CD8-positive, alpha-beta memory T cell (primary cell): Measurements from ENCODE around the gene PNPO. TPM values are rescaled to one million over a fixed set of nuclear protein-coding genes. Genes with fewer than 3 reads are reported as not detected.

Experiments used
- CTCF ChIA-PET: fragments of 350-600 bp; sonication (Branson Sonifier 250); formaldehyde crosslinking; loops from one replicate; lab custom pipeline; 2021; ENCODE audit warnings: antibody characterized with exemption; lab: Charles Lee
- POLR2A ChIA-PET: fragments of 350-600 bp; sonication (Branson Sonifier 250); formaldehyde crosslinking; loops from one replicate; lab custom pipeline; 2021; ENCODE audit warnings: antibody characterized with exemption; lab: Charles Lee
- DNase-seq, 5 donors: peaks; one replicate each; pipeline versions ENCODE4 v3.0.0 to v3.0.0-alpha.2; 2020 to 2022; ENCODE audit warnings: mixed read lengths in 1 of 5
- H3K27ac ChIP-seq: one replicate; pipeline ENCODE4 v1.7.0; 2013; ENCODE audit warnings: low read depth, mild to moderate bottlenecking, low read length, moderate library complexity
- H3K27me3 ChIP-seq: 2 replicates; pipeline ENCODE4 v1.7.0; 2013; ENCODE audit warnings: low read length, mild to moderate bottlenecking; ENCODE audit not compliant: insufficient read depth, poor library complexity, severe bottlenecking
- H3K36me3 ChIP-seq: 2 replicates; pipeline ENCODE4 v1.7.0; 2013; ENCODE audit warnings: mild to moderate bottlenecking, low read length, moderate library complexity; ENCODE audit not compliant: insufficient read depth
- H3K4me1 ChIP-seq: 2 replicates; pipeline ENCODE4 v1.7.0; 2013; ENCODE audit warnings: mild to moderate bottlenecking, low read length, moderate library complexity; ENCODE audit not compliant: insufficient read depth
- H3K4me3 ChIP-seq: 2 replicates; pipeline ENCODE4 v1.7.0; 2013; ENCODE audit warnings: mild to moderate bottlenecking, low read length
- H3K9me3 ChIP-seq: 2 replicates; pipeline ENCODE4 v1.7.0; 2013; ENCODE audit warnings: mild to moderate bottlenecking, low read length
- H3K27ac Mint-ChIP-seq, 8 donors: one replicate each; pipeline ENCODE4 v1.8.0; 2020 to 2021; ENCODE audit warnings: mixed read lengths in 8 of 8, mild to moderate bottlenecking in 6 of 8, inconsistent platforms in 3 of 8, moderate library complexity in 3 of 8
- H3K27me3 Mint-ChIP-seq, 2 donors: one replicate each; pipeline ENCODE4 v1.8.0; 2020 to 2021; ENCODE audit warnings: mixed read lengths in 2 of 2, mild to moderate bottlenecking in 1 of 2, moderate library complexity in 1 of 2
- H3K36me3 Mint-ChIP-seq, 3 donors: one replicate each; pipeline ENCODE4 v1.8.0; 2020 to 2021; ENCODE audit warnings: mixed read lengths in 3 of 3, inconsistent platforms in 1 of 3, mild to moderate bottlenecking in 1 of 3
- H3K4me1 Mint-ChIP-seq, 3 donors: one replicate each; pipeline ENCODE4 v1.8.0; 2020 to 2021; ENCODE audit warnings: mixed read lengths in 3 of 3, inconsistent platforms in 1 of 3, mild to moderate bottlenecking in 1 of 3
- H3K4me3 Mint-ChIP-seq, 7 donors: one replicate each; pipeline ENCODE4 v1.8.0; 2020 to 2021; ENCODE audit warnings: mixed read lengths in 7 of 7, mild to moderate bottlenecking in 6 of 7, moderate library complexity in 4 of 7, inconsistent platforms in 2 of 7
- H3K9me3 Mint-ChIP-seq, 5 donors: one replicate each; pipeline ENCODE4 v1.8.0; 2020 to 2022; ENCODE audit warnings: mixed read lengths in 5 of 5, mild to moderate bottlenecking in 3 of 5, moderate library complexity in 2 of 5, inconsistent platforms in 1 of 5
- polyA plus RNA-seq: library from polyadenylated mRNA; unstranded; fragments of 300-500 nt; fragmentation: Illumina TruSeq; gene quantifications from one replicate; pipeline ENCODE4 v1.2.3, GENCODE V29; 2021
- total RNA-seq, 2 experiments: library from RNA; stranded (reverse); gene quantifications; one replicate each; pipeline ENCODE4 v1.2.3, GENCODE V29; 2021

The PNPO gene
- total and polyA plus RNA-seq, 3 experiments from 2014 or later, result 20.3 to 57.7 (median 55.5) TPM

GRCh38 chr17:47969930-47970724, 28.8 kb downstream of the PNPO start:
- no peak for DNase-seq
- peaks cover 24 to 37% (median 33%) of the 10 kb centered on the region in 3 donors for H3K4me1 Mint-ChIP-seq

GRCh38 chr17:47970725-47971499, 29.5 kb downstream of the PNPO start, which contains the start of gene CDK5RAP3:
Gene CDK5RAP3 (plus strand): TSS chr17:47971113. CDS start chr17:47971147, 34 bp downstream.
- DNase-seq, result peak; percentile 97 to 98 (median 98)
- H3K36me3 Mint-ChIP-seq, result peaks cover 0 to 35% (median 7%) of the 10 kb centered on the region in 3 donors

More at GRCh38 chr17:47969930-47970724, 28.8 kb downstream of the PNPO start:
- no peaks in the 10 kb centered on the region for H3K9me3 ChIP-seq
- H3K27ac Mint-ChIP-seq, result peak overlapping the region; percentile 81 to 95 (median 90)
- H3K36me3 Mint-ChIP-seq, result peaks cover 0 to 27% (median 3%) of the 10 kb centered on the region in 3 donors
- H3K27ac ChIP-seq, result no peak overlapping the region
- H3K27me3 Mint-ChIP-seq, result peaks cover 0 to 1% of the 10 kb centered on the region in 2 donors
- H3K4me3 ChIP-seq, result peak overlapping the region; percentile 74
- H3K36me3 ChIP-seq, result peaks cover 5% of the 10 kb centered on the region
- peaks cover 14% of the 10 kb centered on the region for H3K4me1 ChIP-seq
- peak overlapping the region; percentile 98 to 100 (median 99) for H3K4me3 Mint-ChIP-seq
- ChIA-PET CTCF (interaction anchor here (0.8 to 8.6 kb wide), 26 partner anchors 9 to 392 kb away, joined by 3 to 191 read pairs (median 4); partner anchors contain the start of genes CBX1, NFE2L1, PNPO and PRR15L), POLR2A (interaction anchor here (0.5 to 2.5 kb wide), 10 partner anchors 11 to 207 kb away, joined by 3 to 18 read pairs (median 4); partner anchors contain the start of genes LRRC46, MRPL10, PNPO and SP2)
- no peaks in the 10 kb centered on the region for H3K9me3 Mint-ChIP-seq
- no peaks in the 10 kb centered on the region for H3K27me3 ChIP-seq

GRCh38 chr17:47973541-47973940, 32.2 kb downstream of the PNPO start:
- H3K27ac Mint-ChIP-seq, result peak overlapping the region in 2 of 8 donors; percentile 35 to 80
- ChIA-PET CTCF (interaction anchor here (0.7 to 8.6 kb wide), 3 partner anchors 22 to 132 kb away, joined by 3 to 191 read pairs (median 17); partner anchors contain the start of gene PRR15L), POLR2A (no interaction called here)
- H3K4me3 ChIP-seq, result no peak overlapping the region
- H3K27ac ChIP-seq, result no peak overlapping the region
- H3K9me3 ChIP-seq, result no peaks in the 10 kb centered on the region
- no peaks in the 10 kb centered on the region for H3K27me3 ChIP-seq
- H3K27me3 Mint-ChIP-seq, result peaks cover 0 to 1% of the 10 kb centered on the region in 2 donors
- H3K36me3 ChIP-seq, result peaks cover 14% of the 10 kb centered on the region
- no peak for DNase-seq
- H3K4me1 ChIP-seq, result peaks cover 14% of the 10 kb centered on the region
- H3K9me3 Mint-ChIP-seq, result no peaks in the 10 kb centered on the region
- H3K36me3 Mint-ChIP-seq, result peaks cover 0 to 57% (median 11%) of the 10 kb centered on the region in 3 donors
- peaks cover 26 to 37% (median 33%) of the 10 kb centered on the region in 3 donors for H3K4me1 Mint-ChIP-seq
- peak overlapping the region in 3 of 7 donors; percentile 45 to 81 (median 54) for H3K4me3 Mint-ChIP-seq

More at GRCh38 chr17:47970725-47971499, 29.5 kb downstream of the PNPO start, which contains the start of gene CDK5RAP3:
- H3K36me3 ChIP-seq, result peaks cover 5% of the 10 kb centered on the region
- peaks cover 14% of the 10 kb centered on the region for H3K4me1 ChIP-seq
- ChIA-PET POLR2A (interaction anchor here (0.5 to 2.5 kb wide), 11 partner anchors 10 to 208 kb away, joined by 3 to 18 read pairs (median 4); partner anchors contain the start of genes LRRC46, MRPL10, PNPO and SP2), CTCF (interaction anchor here (0.6 to 8.6 kb wide), 30 partner anchors 9 to 392 kb away, joined by 3 to 191 read pairs (median 4); partner anchors contain the start of genes CBX1, NFE2L1, OSBPL7 and PNPO)
- no peaks in the 10 kb centered on the region for H3K27me3 ChIP-seq
- no peaks in the 10 kb centered on the region for H3K9me3 ChIP-seq
- H3K27me3 Mint-ChIP-seq, result peaks cover 0 to 1% of the 10 kb centered on the region in 2 donors
- peak within 1 kb of the TSS; percentile 90 to 99 (median 94) for H3K27ac Mint-ChIP-seq
- H3K4me1 Mint-ChIP-seq, result peaks cover 26 to 37% (median 33%) of the 10 kb centered on the region in 3 donors
- H3K9me3 Mint-ChIP-seq, result no peaks in the 10 kb centered on the region
- H3K4me3 Mint-ChIP-seq, result peak within 1 kb of the TSS; percentile 98 to 100 (median 99)
- peak within 1 kb of the TSS; percentile 73 for H3K27ac ChIP-seq
- H3K4me3 ChIP-seq, result peak within 1 kb of the TSS; percentile 74

GRCh38 chr17:47975189-47975822, 33.9 kb downstream of the PNPO start:
- Mint-ChIP-seq H3K9me3 (no peaks in the 10 kb centered on the region), H3K4me3 (no peak overlapping the region), H3K27me3 (no peaks in the 10 kb centered on the region), H3K4me1 (peaks cover 19 to 31% (median 27%) of the 10 kb centered on the region in 3 donors), H3K36me3 (peaks cover 0 to 75% (median 17%) of the 10 kb centered on the region in 3 donors), H3K27ac (no peak overlapping the region)
- no peak overlapping the region for H3K4me3 ChIP-seq
- H3K9me3 ChIP-seq, result no peaks in the 10 kb centered on the region
- H3K27me3 ChIP-seq, result no peaks in the 10 kb centered on the region
- POLR2A ChIA-PET, result no interaction called here
- DNase-seq, result no peak
- CTCF ChIA-PET, result no interaction called here
- no peak overlapping the region for H3K27ac ChIP-seq
- peaks cover 30% of the 10 kb centered on the region for H3K36me3 ChIP-seq
- H3K4me1 ChIP-seq, result peaks cover 7% of the 10 kb centered on the region

- Mint-ChIP-seq H3K27ac (no peak overlapping the region), H3K27me3 (no peaks in the 10 kb centered on the region), H3K36me3 (peaks cover 0 to 79% (median 19%) of the 10 kb centered on the region in 3 donors), H3K9me3 (no peaks in the 10 kb centered on the region), H3K4me3 (no peak overlapping the region), H3K4me1 (peaks cover 15 to 31% (median 22%) of the 10 kb centered on the region in 3 donors)
- Histone ChIP-seq H3K27me3 (no peaks in the 10 kb centered on the region), H3K9me3 (no peaks in the 10 kb centered on the region), H3K4me1 (peaks cover 5% of the 10 kb centered on the region), H3K4me3 (no peak overlapping the region), H3K27ac (no peak overlapping the region), H3K36me3 (peaks cover 35% of the 10 kb centered on the region)
- DNase-seq, result no peak
- POLR2A ChIA-PET, result no interaction called here
- CTCF ChIA-PET, result interaction anchor here (0.8 to 3.5 kb wide), 3 partner anchors 35 to 93 kb away, joined by 3 to 16 read pairs (median 4); no protein-coding TSS in a partner anchor
Observed at GRCh38 chr17:47975823-47976205, 34.4 kb downstream of the PNPO start.

- Histone ChIP-seq H3K4me1 (peaks cover 10% of the 10 kb centered on the region), H3K27me3 (no peaks in the 10 kb centered on the region), H3K27ac (no peak overlapping the region), H3K9me3 (no peaks in the 10 kb centered on the region), H3K4me3 (no peak overlapping the region), H3K36me3 (peaks cover 47% of the 10 kb centered on the region)
- peak overlapping the region in 1 of 7 donors; percentile 34 for H3K4me3 Mint-ChIP-seq
- peaks cover 10 to 27% (median 15%) of the 10 kb centered on the region in 3 donors for H3K4me1 Mint-ChIP-seq
- DNase-seq, result peak; percentile 8 to 64 (median 16)
- ChIA-PET CTCF (interaction anchor here (0.6 to 3.8 kb wide), 9 partner anchors 8 to 43 kb away, joined by 3 to 18 read pairs (median 4); partner anchors contain the start of genes CDK5RAP3 and PNPO), POLR2A (interaction anchor here (0.6 kb wide), 1 partner anchor 41 kb away, joined by 3 read pairs; no protein-coding TSS in a partner anchor)
- H3K27me3 Mint-ChIP-seq, result no peaks in the 10 kb centered on the region
- no peaks in the 10 kb centered on the region for H3K9me3 Mint-ChIP-seq
- peaks cover 0 to 88% (median 19%) of the 10 kb centered on the region in 3 donors for H3K36me3 Mint-ChIP-seq
- H3K27ac Mint-ChIP-seq, result peak overlapping the region in 1 of 8 donors; percentile 66
Observed at GRCh38 chr17:47978324-47978723, 37.0 kb downstream of the PNPO start.

- Mint-ChIP-seq H3K9me3 (no peaks in the 10 kb centered on the region), H3K4me3 (peak overlapping the region in 1 of 7 donors; percentile 18), H3K27ac (peak overlapping the region in 3 of 8 donors; percentile 20 to 64 (median 23)), H3K36me3 (peaks cover 0 to 78% (median 16%) of the 10 kb centered on the region in 3 donors), H3K4me1 (peaks cover 6 to 28% (median 15%) of the 10 kb centered on the region in 3 donors), H3K27me3 (no peaks in the 10 kb centered on the region)
- H3K27ac ChIP-seq, result no peak overlapping the region
- POLR2A ChIA-PET, result no interaction called here
- H3K4me1 ChIP-seq, result peaks cover 10% of the 10 kb centered on the region
- CTCF ChIA-PET, result interaction anchor here (3.8 kb wide), 1 partner anchor 10 kb away, joined by 18 read pairs; the partner anchor contains the start of gene CDK5RAP3
- H3K36me3 ChIP-seq, result peaks cover 42% of the 10 kb centered on the region
- no peak overlapping the region for H3K4me3 ChIP-seq
- no peaks in the 10 kb centered on the region for H3K9me3 ChIP-seq
- no peaks in the 10 kb centered on the region for H3K27me3 ChIP-seq
- DNase-seq, result no peak
Observed at GRCh38 chr17:47980541-47980940, 39.2 kb downstream of the PNPO start.
